K562 (cell line): ENCODE results near the gene AURKB. TPM values are rescaled to one million over a fixed set of nuclear protein-coding genes. Genes with fewer than 3 reads are reported as not detected.

ENCODE experiments used
- ATAC-seq: fragments of 200-7000 bp; cut with Tn5 transposase; 3 replicates; pipeline ENCODE4 v1.9.1; 2020; ENCODE audit warnings: moderate library complexity
- BruUV-seq: library from RNA; stranded (reverse); fragments of 400-500 nt; replicated peaks from 2 replicates; lab custom pipeline; 2021; lab: Mats Ljungman, UMichigan
- CTCF ChIA-PET: fragments of 300-600 bp; formaldehyde crosslinking; extraction: SDS; loops from one replicate; lab custom pipeline; 2021; ENCODE audit warnings: low intra/inter-chr PET ratio; lab: Yijun Ruan, JAX
- POLR2A ChIA-PET: fragments of 300-600, 350-650 bp; sonication (Branson Sonifier 250); formaldehyde crosslinking; extraction: SDS; loops from one replicate; lab custom pipeline; 2021; ENCODE audit warnings: antibody characterized with exemption, inconsistent platforms; lab: Yijun Ruan, JAX
- DNase-seq, 4 experiments: peaks; one replicate each; pipeline versions ENCODE4 v3.0.0 to v3.0.0-alpha.2; 2011 to 2018; ENCODE audit warnings: low spot score in 3 of 4, mixed read lengths in 3 of 4; ENCODE audit errors: extremely low read depth in 1 of 4
- FAIRE-seq: peaks from 2 replicates; lab custom pipeline; 2011; peaks lifted over from hg19 to GRCh38; lab: Jason Lieb, UNC
- H2AFZ ChIP-seq: 2 replicates; pipeline ENCODE4 v1.6.0; 2011; ENCODE audit warnings: low read depth, low read length, control low read depth, inconsistent platforms
- H3K27ac ChIP-seq: fragments of 200-600 bp; 3 replicates; pipeline ENCODE4 v1.8.0; 2011; ENCODE audit warnings: low read depth, mild to moderate bottlenecking, control low read depth, inconsistent platforms, low read length, moderate library complexity, mixed read lengths; ENCODE audit errors: extremely low read depth
- H3K27me3 ChIP-seq, 2 experiments: fragments of 300-600 bp in 1 of 2; 2 replicates in 1 of 2; 3 replicates in 1 of 2; pipeline versions ENCODE4 v1.6.0 to v1.8.0; 2011; ENCODE audit warnings: inconsistent platforms in 2 of 2, low read length in 2 of 2, mild to moderate bottlenecking in 1 of 2, mixed read lengths in 1 of 2, moderate library complexity in 1 of 2; ENCODE audit not compliant: control insufficient read depth in 2 of 2, insufficient read depth in 2 of 2
- H3K36me3 ChIP-seq: fragments of 300-600 bp; 3 replicates; pipeline ENCODE4 v1.8.0; 2011; ENCODE audit warnings: mild to moderate bottlenecking, low read length, inconsistent platforms; ENCODE audit not compliant: control insufficient read depth, insufficient read depth
- H3K4me1 ChIP-seq, 2 experiments: fragments of 200-600 bp in 1 of 2; replicated peaks in 1 of 2; 2 replicates in 1 of 2; 3 replicates in 1 of 2; pipeline versions ENCODE4 v1.5.1 to v1.8.0; 2011; ENCODE audit warnings: inconsistent platforms in 2 of 2, low read length in 2 of 2, mild to moderate bottlenecking in 1 of 2, mixed read lengths in 1 of 2, moderate library complexity in 1 of 2; ENCODE audit not compliant: control insufficient read depth in 2 of 2, insufficient read depth in 2 of 2
- H3K4me2 ChIP-seq: 2 replicates; pipeline ENCODE4 v1.6.1; 2011; ENCODE audit warnings: low read length, control low read depth, inconsistent platforms, mixed read lengths; ENCODE audit not compliant: insufficient read depth
- H3K4me3 ChIP-seq: fragments of 200-600 bp; sonication (generic), shearing (Covaris generic); 2 replicates; pipeline ENCODE4 v1.5.1; 2016; ENCODE audit warnings: control low read depth, inconsistent platforms
- H3K79me2 ChIP-seq: fragments of 200-600 bp; 3 replicates; pipeline ENCODE4 v1.8.0; 2011; ENCODE audit warnings: low read length, inconsistent platforms; ENCODE audit not compliant: control insufficient read depth, insufficient read depth
- H3K9ac ChIP-seq, 2 experiments: 2 replicates each; pipeline versions ENCODE4 v1.6.0 to v1.6.1; 2011; ENCODE audit warnings: low read depth in 2 of 2, low read length in 2 of 2, control low read depth in 1 of 2, inconsistent platforms in 1 of 2, mild to moderate bottlenecking in 1 of 2, mixed read lengths in 1 of 2; ENCODE audit not compliant: insufficient read depth in 1 of 2
- H3K9me1 ChIP-seq: one replicate; pipeline ENCODE4 v1.6.0; 2011; ENCODE audit warnings: inconsistent platforms, mild to moderate bottlenecking, low read length, moderate library complexity; ENCODE audit not compliant: control insufficient read depth, insufficient read depth
- H3K9me3 ChIP-seq: replicated peaks from 2 replicates; pipeline ENCODE4 v1.5.1; 2011; ENCODE audit warnings: low read depth, low read length, inconsistent platforms; ENCODE audit not compliant: control insufficient read depth, insufficient read depth
- H4K20me1 ChIP-seq: replicated peaks from 2 replicates; pipeline ENCODE4 v1.6.1; 2011; ENCODE audit warnings: low read length, inconsistent platforms, mixed read lengths; ENCODE audit not compliant: control insufficient read depth, insufficient read depth
- ARNT ChIP-seq, 2 experiments: fragments of 450-650 bp; IDR thresholded peaks; 2 replicates each; pipeline ENCODE4 v1.6.1; 2016; ENCODE audit warnings: mild to moderate bottlenecking in 1 of 2
- CEBPG ChIP-seq, 3 experiments: fragments of 200-800 bp in 1 of 3; sonication (Bioruptor generic) in 1 of 3; sonication (generic) in 1 of 3; formaldehyde crosslinking in 1 of 3; IDR thresholded peaks in 2 of 3; conservative IDR thresholded peaks in 1 of 3; 2 replicates each; pipeline versions ENCODE4 v1.6.1 to v1.8.0; 2016 to 2022; ENCODE audit warnings: missing compliant biosample characterization in 2 of 3, missing genetic modification characterization in 2 of 3, mild to moderate bottlenecking in 1 of 3, missing genetic modification reagents in 1 of 3
- CSDE1 ChIP-seq, 2 experiments: fragments of 450-650 bp; IDR thresholded peaks; 2 replicates each; pipeline ENCODE4 v1.6.1; 2016; ENCODE audit warnings: mild to moderate bottlenecking in 1 of 2
- GTF2E2 ChIP-seq: fragments of 200-800 bp; sonication (Bioruptor generic); IDR thresholded peaks from 2 replicates; pipeline ENCODE4 v1.6.1; 2016; ENCODE audit warnings: missing genetic modification characterization, missing compliant biosample characterization
- MYC ChIP-seq, 2 experiments: fragments of 250-450 bp in 1 of 2; sonication (Bioruptor Pico) in 1 of 2; IDR thresholded peaks; 2 replicates each; pipeline versions ENCODE4 v1.5.1 to v1.6.1; 2012 to 2021; ENCODE audit warnings: low read depth in 2 of 2, borderline replicate concordance in 1 of 2, improper control_type of control experiment in 1 of 2, low read length in 1 of 2, mild to moderate bottlenecking in 1 of 2, moderate library complexity in 1 of 2
- NCOA6 ChIP-seq: fragments of 450-650 bp; IDR thresholded peaks from 2 replicates; pipeline ENCODE4 v1.6.1; 2017; ENCODE audit warnings: mild to moderate bottlenecking
- RFX7 ChIP-seq: fragments of 250-450 bp; sonication (Bioruptor Pico); IDR thresholded peaks from 2 replicates; pipeline ENCODE4 v1.5.1; 2021; ENCODE audit warnings: mild to moderate bottlenecking
- STAT5A ChIP-seq: IDR thresholded peaks from 2 replicates; pipeline ENCODE4 v1.6.1; 2012; ENCODE audit warnings: low read length, inconsistent platforms, borderline replicate concordance
- ZBTB40 ChIP-seq, 2 experiments: fragments of 450-650 bp in 1 of 2; sonication (generic) in 1 of 2; formaldehyde crosslinking in 1 of 2; IDR thresholded peaks; 2 replicates each; pipeline versions ENCODE4 v1.7.1 to v1.9.0; 2016 to 2022; ENCODE audit warnings: inconsistent platforms in 1 of 2, mild to moderate bottlenecking in 1 of 2, missing genetic modification reagents in 1 of 2
- ZNF764 ChIP-seq: fragments of 250-450 bp; sonication (Bioruptor Pico); IDR thresholded peaks from 2 replicates; pipeline ENCODE4 v1.4.0; 2020; ENCODE audit warnings: low read depth, mild to moderate bottlenecking, moderate library complexity
- WGBS: fragments of 100-300 bp; shearing (Covaris generic); methylation state at CpG from one replicate; pipeline ENCODE4 v1.1.6; 2016; ENCODE audit warnings: low coverage, mixed read lengths; ENCODE audit not compliant: insufficient coverage; ENCODE audit errors: missing lambda C conversion rate; 5-methylcytosine and 5-hydroxymethylcytosine counted together
- in situ Hi-C: fragments of 300-500 bp; cut with MboI; formaldehyde crosslinking; loops from 4 replicates; pipeline ENCODE4 v1.15.0; 2018; ENCODE audit warnings: inconsistent platforms, mixed read lengths
- intact Hi-C: fragments of 100-400 bp; cut with micrococcal nuclease; formaldehyde crosslinking; loops from 2 replicates; pipeline ENCODE4 v1.14.2; 2022
- polyA plus RNA-seq, 8 experiments: library from polyadenylated mRNA; depleted of rRNA in 4 of 8; stranded (reverse) in 5 of 8; unstranded in 3 of 8; fragments of >200 nt; fragmentation: Nextera tagmentation in 2 of 8; fragmentation: Illumina TruSeq in 1 of 8; extraction: Ambion mirVana in 2 of 8; extraction: Trizol in 1 of 8; gene quantifications; 2 replicates each; pipeline versions ENCODE4 v1.2.1 to v1.2.3, GENCODE V29; 2011 to 2014; ENCODE audit warnings: inconsistent platforms in 1 of 8, missing spikeins in 1 of 8
- total RNA-seq, 7 experiments: library from RNA; depleted of rRNA in 6 of 7; stranded (reverse); fragments of >200 nt in 6 of 7; fragmentation: Illumina TruSeq in 2 of 7; extraction: Trizol in 2 of 7; gene quantifications; 2 replicates each; pipeline versions ENCODE4 v1.2.1 to v1.2.3, GENCODE V29; 2011 to 2021; ENCODE audit warnings: low replicate concordance in 1 of 7

AURKB gene
- total and polyA plus RNA-seq, 9 of the 15 experiments (the other 6 are each of a cell fraction or from before 2014, with no cell fraction given) = 27.2 to 114 (median 74.8) TPM

DNA sequence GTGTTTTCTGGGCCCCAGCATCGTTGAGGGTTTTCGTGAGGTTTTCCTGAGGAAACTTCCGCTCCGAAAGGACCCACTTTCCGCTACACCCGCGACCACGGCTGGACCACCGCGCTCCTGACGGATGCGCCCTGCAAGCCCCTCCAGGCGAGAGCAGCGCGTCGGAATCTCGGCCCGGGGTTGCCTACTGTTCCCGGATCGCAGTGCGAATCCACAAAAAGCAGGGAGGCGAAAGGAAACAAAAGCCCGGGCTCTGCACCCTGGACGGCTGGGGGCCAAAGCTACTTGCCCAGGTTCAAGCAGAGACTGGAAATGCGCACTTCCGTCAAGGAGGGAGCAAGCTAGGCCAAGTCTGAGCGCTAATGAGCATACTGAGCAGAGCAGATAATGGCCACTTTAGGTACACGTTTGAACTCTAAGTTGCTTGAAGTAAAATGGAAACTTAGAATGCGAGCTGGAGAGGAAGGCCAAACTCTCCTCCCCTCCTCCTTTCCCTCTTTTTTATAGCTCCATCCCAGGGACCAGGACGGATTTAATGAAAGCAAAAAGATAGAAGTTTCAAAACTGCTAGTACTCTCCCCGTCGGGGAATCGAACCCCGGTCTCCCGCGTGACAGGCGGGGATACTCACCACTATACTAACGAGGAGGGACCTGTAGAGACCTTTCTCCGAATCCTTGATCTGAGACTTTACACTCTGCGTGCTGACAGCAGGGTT lies 11.4 kb upstream of the AURKB start:
- peaks cover 23 to 27% of the 10 kb centered on the region in 2 experiments; a peak in 4 of 5 replicates for H3K4me1 ChIP-seq
- H2AFZ ChIP-seq = peak overlapping the region; percentile 88
- in situ Hi-C loops = loop anchor here (5.0 kb wide), 1 partner anchor 100 kb away; the partner anchor contains the start of gene HES7
- TF ChIP-seq STAT5A (peak; percentile 21; the same call in 1 of the 2 replicates), CEBPG (CRISPR knock-in tag; IDR thresholded peaks at IDR 0.05) (peak; percentile 46; the same call in 1 of the 2 replicates), CEBPG (tag; conservative IDR thresholded peaks at IDR 0.05 in 1 of 2, IDR thresholded peaks at IDR 0.05 in 1 of 2) (peak in 1 of 2 experiments; percentile 46; a peak in 2 of 4 replicates), CSDE1 (IDR thresholded peaks at IDR 0.05) (peak in 1 of 2 experiments; percentile 61; a peak in 2 of 4 replicates), ZNF764 (CRISPR knock-in tag) (0 out of 2 replicates have a peak, but pooled peaks have one; percentile 62), ZBTB40 (IDR thresholded peaks at IDR 0.05) (peak; percentile 56; the same call in 1 of the 2 replicates), ZBTB40 (CRISPR knock-in tag; IDR thresholded peaks at IDR 0.05) (no peak), GTF2E2 (tag) (0 out of 2 replicates have a peak, but pooled peaks have one; percentile 33), MYC (IDR thresholded peaks at IDR 0.05; ENCODE audit: low read depth, low read length) (0 out of 2 replicates have a peak, but pooled peaks have one; percentile 2), MYC (CRISPR knock-in tag; IDR thresholded peaks at IDR 0.05; ENCODE audit: borderline replicate concordance, low read depth) (no peak), RFX7 (CRISPR knock-in tag) (no peak), NCOA6 (0 out of 2 replicates have a peak, but pooled peaks have one; percentile 27), ARNT (IDR thresholded peaks at IDR 0.05) (0 out of 4 replicates have a peak, but pooled peaks of 1 of the 2 experiments have one; percentile 26)

More for the DNA sequence above, 11.4 kb upstream of the AURKB start:
- no TSS peak for BruUV-seq
- peak overlapping the region; percentile 91 for H3K27ac ChIP-seq
- peak; percentile 53 for ATAC-seq
- FAIRE-seq = peak; percentile 69
- DNase-seq = peak; percentile 17 to 84 (median 36)
- peak overlapping the region; percentile 99 for H3K4me2 ChIP-seq
- H3K36me3 ChIP-seq = no peaks in the 10 kb centered on the region
- intact Hi-C loops = loop anchor here (1.0 to 10.0 kb wide), 4 partner anchors 35 to 163 kb away; partner anchors contain the start of gene RPL26
- H3K4me3 ChIP-seq = peak overlapping the region; percentile 60
- WGBS = 0% methylated on average over 38 of the region's 40 CpGs
- no peaks in the 10 kb centered on the region for H3K9me1 ChIP-seq
- no peaks in the 10 kb centered on the region for H3K79me2 ChIP-seq
- peak overlapping the region; percentile 91 to 92 for H3K9ac ChIP-seq
- no peaks in the 10 kb centered on the region for H3K9me3 ChIP-seq
- no peaks in the 10 kb centered on the region for H3K27me3 ChIP-seq
- ChIA-PET POLR2A (interaction anchor here (0.8 to 7.5 kb wide), 12 partner anchors 11 to 159 kb away, joined by 3 to 89 read pairs (median 6); partner anchors contain the start of genes AURKB, BORCS6 and CTC1), CTCF (interaction anchor here (0.6 kb wide), 1 partner anchor 524 kb away, joined by 3 read pairs; no protein-coding TSS in a partner anchor)
- peaks cover 5% of the 10 kb centered on the region for H4K20me1 ChIP-seq
